GM18867 (cell line): ENCODE results near the gene EPB41L4B.
"Not testable (repeated sequence)": the region's sequence is repeated elsewhere in the genome, so short reads cannot be mapped to it uniquely, and the experiment has no call there.

Experiments used
- ATAC-seq: cut with Tn5 transposase; IDR thresholded peaks from one replicate; pipeline ENCODE4 v1.9.1; 2021; ENCODE audit warnings: mild to moderate bottlenecking, moderate library complexity; ENCODE audit not compliant: unreplicated experiment

EPB41L4B gene

DNA sequence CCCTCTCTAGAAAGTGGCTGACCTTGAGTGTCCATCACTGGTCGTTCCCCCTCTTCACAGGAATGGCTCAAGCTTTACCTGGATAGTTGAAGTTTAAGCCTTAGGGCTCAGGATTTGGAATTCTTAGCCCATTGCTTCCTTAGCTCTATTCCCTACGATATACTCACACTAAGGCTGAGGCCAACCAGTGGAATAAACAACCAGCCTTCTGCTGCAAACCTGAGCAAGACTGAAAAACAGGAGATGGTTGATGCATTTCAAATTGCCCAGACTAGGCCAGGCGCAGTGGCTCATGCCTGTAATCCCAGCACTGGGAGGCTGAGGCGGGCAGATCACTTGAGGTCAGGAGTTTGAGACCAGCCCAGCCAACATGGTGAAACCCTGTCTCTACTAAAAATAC is 194.2 kb downstream of the EPB41L4B start:
- not testable (repeated sequence) for ATAC-seq

DNA sequence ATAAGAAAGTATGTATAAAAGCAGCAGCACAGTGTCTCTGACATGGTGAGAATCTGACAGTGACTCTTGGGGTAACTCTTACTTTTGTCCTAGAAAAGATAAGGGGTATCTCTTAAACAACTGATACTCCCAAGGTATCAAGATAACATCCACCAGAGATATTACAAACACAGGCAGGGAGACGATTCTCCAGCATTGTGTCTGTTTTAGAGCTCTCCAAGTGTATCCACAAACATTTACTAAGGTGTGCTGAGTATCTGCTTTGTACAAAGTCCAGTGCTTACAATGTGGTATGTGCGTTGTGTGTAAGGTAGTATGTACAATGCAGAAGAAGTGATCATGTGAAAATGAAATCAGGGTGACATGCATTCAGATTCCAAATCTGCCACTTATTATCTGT is 196.7 kb downstream of the EPB41L4B start:
- ATAC-seq: no peak

DNA sequence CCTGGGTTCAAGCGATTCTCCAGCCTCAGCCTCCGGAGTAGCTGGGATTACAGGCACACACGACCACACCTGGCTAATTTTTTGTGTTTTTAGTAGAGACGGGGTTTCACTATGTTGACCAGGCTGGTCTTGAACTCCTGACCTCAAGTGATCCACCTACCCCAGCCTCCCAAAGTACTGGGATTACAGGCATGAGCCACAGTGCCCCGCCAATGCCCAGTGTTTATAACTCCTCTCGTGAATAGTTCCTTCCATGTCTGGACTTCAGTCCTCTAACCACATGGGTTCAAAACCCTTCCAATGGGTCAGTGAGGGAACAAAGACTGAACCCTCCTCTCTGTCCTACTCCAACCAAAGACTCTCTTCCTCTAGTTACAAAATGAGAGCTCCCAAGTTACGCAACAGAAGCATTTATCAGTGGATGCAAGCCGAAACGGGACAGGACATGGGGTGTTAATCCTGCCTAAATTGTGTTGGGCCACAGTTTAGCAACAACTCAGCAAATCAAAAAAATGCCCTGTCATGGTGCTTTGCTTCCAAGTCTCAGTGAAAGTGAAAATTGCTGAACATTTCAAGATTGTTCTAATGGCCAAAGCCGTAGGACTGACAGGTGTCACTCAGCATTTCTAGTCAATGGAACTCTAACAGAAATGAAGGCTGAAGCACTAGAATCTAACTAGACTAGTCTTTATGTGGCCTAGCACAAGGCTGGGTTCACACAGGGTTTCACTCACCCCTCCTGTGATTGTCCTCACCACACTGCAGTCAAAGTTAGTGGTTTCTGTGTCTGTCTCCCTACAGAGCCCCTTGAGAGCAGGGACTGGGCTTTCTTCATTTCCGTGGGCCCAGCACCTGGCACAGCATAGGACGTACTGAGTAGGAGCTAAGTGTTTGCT is 197.9 kb downstream of the EPB41L4B start:
- peak; percentile 28 for ATAC-seq
